GM21367 (cell line): ENCODE measurements around the gene CCDC85A.

Experiments used
- ATAC-seq: cut with Tn5 transposase; IDR thresholded peaks from one replicate; pipeline ENCODE4 v1.9.1; 2021; ENCODE audit not compliant: unreplicated experiment

Gene CCDC85A

DNA sequence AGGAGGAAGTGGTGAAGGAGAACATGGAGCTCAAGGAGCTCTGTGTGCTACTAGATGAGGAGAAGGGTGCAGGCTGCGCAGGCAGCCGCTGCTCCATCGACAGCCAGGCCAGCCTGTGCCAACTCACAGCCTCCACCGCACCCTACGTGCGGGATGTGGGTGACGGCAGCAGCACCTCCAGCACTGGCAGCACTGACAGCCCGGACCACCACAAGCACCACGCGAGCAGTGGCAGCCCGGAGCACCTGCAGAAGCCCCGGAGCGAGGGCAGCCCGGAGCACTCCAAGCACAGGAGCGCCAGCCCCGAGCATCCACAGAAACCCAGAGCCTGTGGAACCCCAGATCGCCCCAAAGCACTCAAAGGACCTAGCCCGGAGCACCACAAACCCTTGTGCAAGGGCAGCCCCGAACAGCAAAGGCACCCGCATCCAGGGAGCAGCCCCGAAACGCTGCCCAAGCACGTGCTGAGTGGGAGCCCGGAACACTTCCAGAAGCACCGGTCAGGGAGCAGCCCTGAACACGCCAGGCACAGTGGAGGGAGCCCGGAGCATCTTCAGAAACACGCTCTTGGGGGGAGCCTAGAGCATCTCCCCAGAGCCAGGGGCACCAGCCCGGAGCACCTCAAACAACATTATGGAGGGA, 9.0 kb downstream of the CCDC85A start:
- no peak for ATAC-seq

DNA sequence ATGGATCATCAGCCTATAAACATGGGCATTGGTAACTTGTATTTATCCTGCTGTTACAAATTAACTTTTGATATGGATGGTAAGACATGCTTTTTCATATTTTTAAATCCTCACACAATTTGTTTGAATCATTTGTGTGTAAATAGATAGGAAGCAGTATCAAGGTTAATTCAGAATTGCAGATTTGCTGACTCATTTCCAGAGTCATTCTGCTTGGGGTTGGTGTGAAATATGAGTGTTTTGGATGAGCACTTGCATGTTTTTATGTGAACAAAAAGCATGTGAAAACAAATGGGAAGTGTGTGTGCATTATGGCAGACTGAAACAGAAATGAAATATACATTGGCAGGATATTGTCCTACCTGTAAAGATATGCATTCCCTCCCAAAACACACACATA, 11.8 kb downstream of the CCDC85A start:
- no peak for ATAC-seq

- ATAC-seq, result no peak
Measured at GRCh38 chr2:56197816-56198215, 14.0 kb downstream of the CCDC85A start.

DNA sequence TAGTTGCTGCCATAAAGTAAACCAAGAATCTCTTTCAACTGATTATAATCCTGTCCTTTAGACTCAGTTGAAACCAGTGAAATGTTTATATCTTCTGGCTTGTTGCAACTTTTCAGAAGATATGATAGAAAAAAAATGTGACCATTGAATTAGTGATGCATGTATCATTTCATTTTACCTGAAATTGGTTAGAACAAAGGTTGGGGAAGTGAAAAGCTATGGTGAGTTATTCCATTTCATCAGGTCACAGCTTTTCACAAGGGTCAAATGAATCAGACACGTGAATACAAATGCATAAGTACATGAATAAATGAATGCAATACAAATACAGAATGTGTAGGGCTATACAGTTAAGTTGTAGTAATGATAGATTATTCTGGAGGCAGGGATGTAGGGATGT, 15.1 kb downstream of the CCDC85A start:
- no peak for ATAC-seq

DNA sequence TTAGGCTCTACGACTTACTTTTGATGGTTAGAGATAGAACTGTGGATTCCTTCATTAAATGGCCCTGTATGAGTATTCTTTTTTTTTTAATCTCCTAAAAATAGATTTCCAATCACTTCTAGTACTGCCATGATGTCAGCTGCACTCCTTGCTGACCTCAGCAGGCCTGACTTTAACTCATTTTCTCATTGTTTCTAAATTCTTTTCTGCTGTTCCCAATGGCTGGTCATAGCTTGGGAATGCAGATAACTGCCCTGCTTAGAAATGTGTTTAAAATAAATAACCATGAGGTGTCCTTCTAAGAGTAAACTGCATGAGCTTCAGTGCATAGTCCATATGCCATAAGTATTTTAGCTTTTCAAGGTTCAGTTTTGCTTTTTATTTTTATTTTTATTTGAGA, 15.7 kb downstream of the CCDC85A start:
- no peak for ATAC-seq

DNA sequence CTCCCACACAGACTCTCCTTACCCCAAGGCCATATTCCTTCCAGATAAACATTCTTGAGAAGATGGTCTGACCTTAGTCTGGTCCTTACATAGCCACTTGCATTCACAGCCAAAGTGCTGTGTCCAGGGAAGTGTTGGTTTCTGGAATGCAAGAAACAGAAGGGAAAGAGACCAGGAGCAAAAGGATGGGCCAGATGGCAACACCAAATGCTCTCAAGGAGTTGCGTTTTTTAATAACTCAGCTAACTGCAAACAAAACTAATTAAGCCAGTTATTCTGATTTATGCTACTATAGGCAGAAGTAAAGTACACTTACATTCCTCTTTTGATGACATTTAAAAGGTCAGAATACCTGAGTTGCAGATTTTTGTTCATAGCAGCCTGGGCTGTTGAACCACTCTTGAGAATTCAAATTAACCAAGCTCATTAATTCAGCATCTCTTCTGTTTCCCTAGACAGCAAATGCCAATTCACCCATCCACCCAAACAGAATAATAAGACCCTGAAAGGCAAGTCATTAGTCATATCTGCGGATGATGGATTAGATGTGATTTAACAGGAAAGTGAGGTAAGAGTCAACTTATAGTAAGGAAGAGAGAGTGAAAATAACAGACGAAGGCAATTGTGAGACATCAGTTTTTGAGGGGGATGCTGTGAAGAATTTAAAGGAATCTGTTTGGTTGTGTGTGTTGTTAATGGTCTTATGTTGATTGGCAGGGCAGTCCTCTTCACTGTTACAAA, 18.8 kb downstream of the CCDC85A start:
- no peak for ATAC-seq

- ATAC-seq, result no peak
Measured at GRCh38 chr2:56204556-56204955, 20.8 kb downstream of the CCDC85A start.

DNA sequence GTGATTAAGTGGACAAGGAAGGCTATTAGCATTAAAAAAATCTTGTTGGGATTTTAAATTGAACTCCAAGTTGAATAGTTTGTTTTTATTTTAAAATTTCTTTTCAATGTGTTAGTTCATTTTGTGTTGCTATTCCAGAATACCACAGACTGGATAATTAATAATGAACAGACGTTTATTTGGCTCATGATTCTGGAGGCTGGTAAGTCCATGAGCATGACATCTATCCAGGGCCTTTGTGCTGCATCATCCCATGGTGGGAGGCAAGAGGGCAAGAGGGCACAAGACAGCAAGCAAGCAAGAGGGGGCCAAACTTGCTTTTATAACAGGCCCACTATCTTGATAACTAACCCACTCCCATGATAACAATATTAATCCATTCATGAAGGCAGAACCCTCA, 22.5 kb downstream of the CCDC85A start:
- no peak for ATAC-seq

- ATAC-seq, result no peak
Measured at GRCh38 chr2:56207760-56208159, 24.0 kb downstream of the CCDC85A start.

DNA sequence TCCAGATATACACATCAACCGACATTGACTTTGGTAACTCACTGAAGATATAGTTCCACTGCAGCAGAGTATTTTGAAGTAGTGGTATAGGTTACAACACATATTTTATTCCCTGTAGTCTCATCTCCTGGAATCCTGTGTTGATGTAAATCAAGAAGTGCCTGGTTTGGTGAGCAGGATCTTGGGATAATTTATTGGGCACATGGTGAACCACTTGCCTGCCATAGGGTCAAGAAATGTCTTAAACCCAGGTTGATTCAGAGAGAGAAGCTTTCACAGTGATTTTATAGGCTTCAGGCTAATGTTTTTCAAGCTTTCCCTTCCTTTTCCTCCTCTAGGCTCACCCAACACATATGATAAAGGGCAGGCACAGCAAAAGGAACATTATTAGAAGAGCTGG, 24.6 kb downstream of the CCDC85A start:
- ATAC-seq, result no peak

DNA sequence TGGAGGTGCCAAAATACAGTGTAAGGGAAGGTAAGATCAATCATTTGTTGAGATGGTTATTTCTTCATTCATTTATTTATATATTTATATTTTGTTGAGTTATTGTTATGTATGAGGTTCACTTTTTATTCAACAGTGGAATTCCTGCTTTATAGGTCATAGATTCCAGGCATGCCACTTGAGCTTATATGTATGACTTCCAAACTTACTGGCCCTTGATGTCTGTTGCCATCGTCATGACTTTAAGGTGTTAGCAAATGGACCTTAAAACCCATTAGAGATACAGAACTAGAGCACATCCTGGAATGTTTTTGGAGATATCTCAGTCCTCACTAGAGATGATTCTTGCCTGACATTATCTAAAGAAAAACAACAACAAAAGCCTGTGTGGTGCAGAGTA, 25.9 kb downstream of the CCDC85A start:
- no peak for ATAC-seq

DNA sequence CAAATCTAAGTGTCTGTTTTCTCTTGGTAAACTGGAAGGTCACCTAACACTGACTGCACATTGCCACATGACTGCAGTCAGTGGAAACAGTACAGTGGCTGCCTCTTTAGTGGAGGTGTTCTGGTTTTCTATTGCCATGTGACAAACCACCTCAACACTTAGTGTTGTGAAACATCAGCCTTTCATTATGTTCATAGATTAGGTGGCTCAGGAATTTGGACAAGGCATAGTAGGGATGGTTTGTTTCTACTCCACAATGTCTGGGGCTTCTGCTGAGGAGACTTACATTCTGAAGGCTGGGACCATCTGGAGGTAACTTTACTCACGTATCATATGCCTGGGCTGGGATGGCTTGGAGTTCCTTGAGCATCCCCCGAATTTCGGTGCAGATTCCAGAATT, 26.5 kb downstream of the CCDC85A start:
- ATAC-seq, result no peak

- ATAC-seq, result no peak
Measured at GRCh38 chr2:56211048-56211447, 27.3 kb downstream of the CCDC85A start.

DNA sequence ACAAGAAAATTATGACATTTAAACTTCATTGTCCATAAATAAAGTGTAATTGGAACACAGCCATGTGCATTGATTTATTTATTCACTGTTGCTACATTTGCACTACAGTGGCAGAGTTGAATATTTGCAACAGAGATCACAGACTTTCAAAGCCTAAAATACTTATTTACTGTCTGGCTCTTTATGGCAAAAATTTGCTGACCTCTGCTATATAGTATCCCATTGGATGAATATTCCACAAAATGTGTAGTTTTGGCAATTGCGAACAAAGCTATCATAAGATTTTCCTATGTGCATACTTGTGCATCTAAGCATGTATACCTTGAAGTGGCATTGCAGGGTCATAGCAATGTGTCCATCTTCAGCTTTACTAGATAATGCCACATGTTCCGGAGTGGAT, 32.1 kb downstream of the CCDC85A start:
- no peak for ATAC-seq

DNA sequence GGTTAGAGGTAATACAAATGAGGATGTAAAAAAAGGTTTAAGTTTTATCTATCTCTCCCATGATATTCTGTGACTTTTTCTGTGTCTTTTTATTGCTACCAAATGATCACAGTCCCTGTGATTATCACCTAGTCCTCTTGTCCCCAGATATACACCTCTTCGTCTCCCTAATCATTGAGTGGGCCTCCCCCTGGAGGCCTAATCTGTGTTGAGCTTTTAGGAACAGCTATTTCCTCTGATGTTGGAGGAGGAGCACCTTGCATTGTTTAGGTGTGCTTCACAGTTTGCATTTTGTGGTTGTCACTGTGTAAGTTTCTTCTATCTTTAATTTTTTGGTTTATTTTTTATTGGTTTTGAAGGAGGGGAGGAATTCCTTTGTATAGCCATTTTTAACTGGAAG, 33.3 kb downstream of the CCDC85A start:
- no peak for ATAC-seq

GRCh38 chr2:56222481-56222880, 38.7 kb downstream of the CCDC85A start:
- no peak for ATAC-seq

DNA sequence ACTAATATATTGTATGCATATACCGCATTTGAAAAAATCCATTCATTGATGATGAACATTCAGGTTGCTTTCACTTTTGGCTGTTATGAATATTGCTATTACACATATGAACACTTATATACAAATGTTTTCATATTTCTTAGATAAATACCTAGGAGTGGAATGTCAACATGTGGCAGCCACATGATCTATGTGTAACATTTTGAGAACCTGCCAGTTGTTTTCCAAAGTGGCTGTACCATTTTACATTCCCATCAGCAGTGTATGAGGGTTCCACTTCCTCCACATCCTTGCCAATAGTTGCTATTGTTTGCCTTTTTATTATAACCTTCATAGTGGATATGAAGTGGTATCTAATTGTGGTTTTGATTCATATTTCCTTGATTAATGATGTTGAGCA, 40.5 kb downstream of the CCDC85A start:
- no peak for ATAC-seq

DNA sequence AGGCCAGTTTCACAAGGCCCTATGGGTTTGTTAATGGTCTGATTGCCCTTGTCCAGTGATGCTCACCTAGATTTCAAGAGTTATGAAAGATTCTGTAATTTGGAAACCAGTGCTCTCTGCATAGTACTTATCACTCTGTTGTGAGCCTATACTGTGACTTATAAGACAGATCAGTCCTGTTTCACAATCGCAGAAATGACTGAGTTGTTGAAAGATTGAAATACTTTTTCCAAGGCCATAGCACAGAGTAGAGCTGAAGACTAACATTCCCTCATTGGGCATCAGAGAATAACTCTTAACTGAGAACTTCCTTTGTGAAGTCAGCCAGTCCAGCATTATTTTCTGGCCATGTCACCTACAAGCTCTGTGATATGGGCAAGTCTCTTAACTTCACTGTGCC, 44.0 kb downstream of the CCDC85A start:
- ATAC-seq, result no peak

- no peak for ATAC-seq
Measured at GRCh38 chr2:56229397-56230060, 45.7 kb downstream of the CCDC85A start.

DNA sequence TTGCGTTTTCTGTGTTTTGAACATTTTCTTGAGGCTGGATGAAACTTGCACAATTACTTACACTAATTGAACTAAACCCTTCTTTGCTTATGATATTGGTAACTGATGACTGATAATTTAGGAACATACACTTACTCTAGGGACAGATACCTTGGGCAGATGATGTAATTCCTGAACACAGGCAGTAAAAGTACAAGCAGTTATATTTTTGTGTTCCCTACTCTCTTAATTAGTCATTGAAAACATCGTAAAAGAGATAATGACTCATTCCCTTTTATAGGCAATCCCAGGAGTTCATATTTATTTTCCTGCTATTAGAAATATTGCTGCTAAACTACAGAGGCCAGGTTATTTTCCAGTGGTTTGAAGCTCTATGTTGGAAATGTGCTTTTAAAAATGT, 46.4 kb downstream of the CCDC85A start:
- no peak for ATAC-seq

GRCh38 chr2:56231361-56231760, 47.6 kb downstream of the CCDC85A start:
- ATAC-seq, result no peak

DNA sequence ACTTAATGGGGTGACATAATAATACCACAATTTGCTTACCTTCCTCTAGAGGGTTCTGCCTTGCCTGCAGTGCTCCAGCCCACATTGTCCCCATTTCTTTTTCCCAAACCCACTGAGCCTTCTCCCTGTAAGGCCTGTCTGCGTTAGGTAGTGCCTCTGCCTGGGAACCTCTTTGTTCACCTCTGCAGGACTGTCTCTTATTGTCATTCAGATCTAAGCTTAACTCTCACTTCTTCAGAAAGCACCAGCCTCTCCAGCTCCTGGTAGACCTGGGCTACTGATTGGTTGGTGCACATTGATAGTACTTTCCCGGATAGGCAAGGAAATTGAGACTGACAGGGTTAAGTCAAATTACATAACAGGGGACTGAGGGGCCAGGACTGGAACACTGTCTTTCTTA, 49.1 kb downstream of the CCDC85A start:
- no peak for ATAC-seq
